Spleen (tissue), 13 donors: ENCODE data around the gene SEC61A1. TPM values are rescaled to one million over a fixed set of nuclear protein-coding genes. Genes with fewer than 3 reads are reported as not detected.

Experiments
- DNase-seq: peaks from one replicate; pipeline ENCODE4 v3.0.0-alpha.2; 2020
- H3K27ac ChIP-seq, 8 donors: fragments of 200-600 bp; sonication (generic) in 7 of 8; 1 replicate in 4 of 8; 2 replicates in 4 of 8; pipeline versions ENCODE4 v1.5.0 to v1.8.0; 2016 to 2021; ENCODE audit warnings: inconsistent platforms in 4 of 8, mild to moderate bottlenecking in 4 of 8, moderate library complexity in 1 of 8
- H3K27me3 ChIP-seq, 7 donors: fragments of 200-600 bp; sonication (generic) in 6 of 7; replicated peaks in 1 of 7; 1 replicate in 4 of 7; 2 replicates in 3 of 7; pipeline versions ENCODE4 v1.5.0 to v1.8.0; 2016 to 2021; ENCODE audit warnings: inconsistent platforms in 3 of 7, mild to moderate bottlenecking in 1 of 7
- H3K36me3 ChIP-seq, 6 donors: fragments of 200-600 bp; sonication (generic) in 5 of 6; 1 replicate in 4 of 6; 2 replicates in 2 of 6; pipeline versions ENCODE4 v1.5.0 to v1.8.0; 2016 to 2021; ENCODE audit warnings: inconsistent platforms in 2 of 6
- H3K4me1 ChIP-seq, 6 donors: fragments of 200-600 bp; sonication (generic) in 5 of 6; 1 replicate in 3 of 6; 2 replicates in 3 of 6; pipeline versions ENCODE4 v1.5.0 to v1.8.0; 2016 to 2021; ENCODE audit warnings: inconsistent platforms in 3 of 6
- H3K4me3 ChIP-seq, 8 donors: fragments of 200-600 bp; sonication (generic) in 7 of 8; 1 replicate in 4 of 8; 2 replicates in 4 of 8; pipeline versions ENCODE4 v1.5.0 to v1.8.0; 2016 to 2021; ENCODE audit warnings: inconsistent platforms in 4 of 8, mild to moderate bottlenecking in 4 of 8, moderate library complexity in 2 of 8
- H3K9me3 ChIP-seq, 8 donors: fragments of 200-600 bp; sonication (generic) in 7 of 8; 1 replicate in 4 of 8; 2 replicates in 4 of 8; pipeline versions ENCODE4 v1.5.0 to v1.8.0; 2016 to 2021; ENCODE audit warnings: inconsistent platforms in 4 of 8
- CTCF ChIP-seq, 11 experiments: fragments of 200-600 bp in 7 of 11; fragments of 450-650 bp in 4 of 11; sonication (generic) in 4 of 11; IDR thresholded peaks in 8 of 11; conservative IDR thresholded peaks in 3 of 11; 1 replicate in 7 of 11; 2 replicates in 4 of 11; pipeline versions ENCODE4 v1.4.0 to v1.8.0; 2016 to 2021; ENCODE audit warnings: antibody characterized with exemption in 11 of 11, inconsistent platforms in 4 of 11, mild to moderate bottlenecking in 1 of 11
- POLR2A ChIP-seq, 3 donors: fragments of 450-650 bp; IDR thresholded peaks; one replicate each; pipeline ENCODE4 v1.5.1; 2017; ENCODE audit warnings: antibody characterized with exemption in 3 of 3, mild to moderate bottlenecking in 1 of 3
- POLR2AphosphoS5 ChIP-seq, 3 donors: sonication (generic); formaldehyde crosslinking; IDR thresholded peaks; one replicate each; pipeline ENCODE4 v1.5.1; 2017; ENCODE audit warnings: antibody characterized with exemption in 3 of 3
- WGBS, 5 donors: extraction: QIAGEN DNeasy Blood & Tissue Kit in 3 of 5; methylation state at CpG; one replicate each; pipeline versions ENCODE4 v1.1.5 to v1.1.7; 2013 to 2018; 5-methylcytosine and 5-hydroxymethylcytosine counted together
- intact Hi-C: fragments of 100-400 bp; cut with DNase I; formaldehyde crosslinking; loops from one replicate; pipeline ENCODE4 v1.15.0; 2023; ENCODE audit warnings: low total_unique reads
- long read RNA-seq, 2 donors: transcript quantifications; one replicate each; lab custom pipeline, GENCODE V29; 2026
- polyA plus RNA-seq, 3 donors: library from polyadenylated mRNA; stranded (reverse); fragments of 200-250 nt; gene quantifications; one replicate each; pipeline ENCODE4 v1.2.1, GENCODE V29; 2013
- total RNA-seq, 7 donors: library from RNA; depleted of rRNA in 3 of 7; stranded (reverse); fragments of >200 nt in 3 of 7; fragmentation: NEBNext Ultra II Directional in 4 of 7; extraction: Animal tissue kit (Norgen Biotek cat#: 25700) in 4 of 7; gene quantifications; one replicate each; pipeline versions ENCODE4 v1.1.0 to v1.2.1, GENCODE V29; 2016 to 2021
- donor health status: healthy with polysubstance abuse.
- donor health status: DM: no; HTN: no; CAD: no; lungs with moderate emphysema.
- donor health status: DM: no; HTN: no; CAD: no.
- donor health status: Bipolar disorder and iron deficiency.
- donor health status: healthy.
- donor health status: DM: no; HTN: no; CAD: no.
- donor health status: DM: yes; HTN: yes; CAD: no.

Gene SEC61A1
- total RNA-seq: 100 to 1,000 TPM; 104 to 136 (median 122) TPM
- 10 to 100 TPM; 49.0 to 66.0 (median 51.2) TPM for polyA plus RNA-seq
- long read RNA-seq, donor 1, transcript SEC61A1-201 (12 exons, 3,635 nt): major isoform, 18 of 31 reads
- long read RNA-seq, donor 1, partial matches to known transcripts: 12 of 31 reads
- long read RNA-seq, donor 1, other reads (novel, unspliced or antisense): 0 of 31 reads
- long read RNA-seq, donor 2, transcript SEC61A1-201 (12 exons, 3,635 nt): major isoform, 22 of 30 reads
- long read RNA-seq, donor 2, partial matches to known transcripts: 8 of 30 reads
- long read RNA-seq, donor 2, other reads (novel, unspliced or antisense): 0 of 30 reads

DNA sequence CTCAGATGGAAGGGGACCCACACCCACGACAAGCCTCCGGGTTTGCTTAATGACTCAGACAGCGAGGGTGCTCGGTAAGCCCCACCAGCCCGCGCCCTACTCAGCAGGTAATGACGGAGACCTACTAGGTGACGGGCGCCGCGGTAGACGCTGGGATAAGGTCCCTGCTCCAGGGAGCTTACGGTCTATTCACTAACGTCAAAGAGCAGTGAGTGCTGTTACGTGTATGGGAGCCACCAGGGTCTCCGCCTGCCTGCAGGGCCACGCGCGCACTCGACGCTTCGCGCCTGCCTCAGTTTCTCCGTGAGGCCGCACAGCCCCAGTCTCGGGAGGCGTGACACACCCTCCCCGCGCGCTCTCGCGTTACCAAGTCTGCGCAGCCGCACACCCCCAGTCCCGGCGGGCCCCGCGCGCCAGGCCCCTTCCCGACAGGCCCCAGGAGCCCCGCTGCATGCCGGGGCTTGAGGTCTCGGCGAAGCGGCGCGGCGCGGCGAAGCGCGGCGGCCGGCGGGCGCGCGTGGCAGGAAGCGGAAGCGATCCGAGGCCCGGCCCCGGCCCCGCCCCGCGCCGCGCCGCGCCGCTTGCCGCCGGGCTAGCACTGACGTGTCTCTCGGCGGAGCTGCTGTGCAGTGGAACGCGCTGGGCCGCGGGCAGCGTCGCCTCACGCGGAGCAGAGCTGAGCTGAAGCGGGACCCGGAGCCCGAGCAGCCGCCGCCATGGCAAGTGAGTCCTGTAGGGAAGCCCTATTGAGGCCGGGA is at the start of gene SEC61A1:
Gene SEC61A1, plus strand, starts transcription at position 601 of the 758 bp plus-strand sequence. Its CDS starts 116 bp downstream, at position 717.
- WGBS, 5 donors: 0 to 1% (median 0%) methylated on average over 55 to 90 of the region's 90 CpGs
- H3K4me1 ChIP-seq: peaks cover 21 to 53% (median 42%) of the 10 kb centered on the region in 6 donors

DNA sequence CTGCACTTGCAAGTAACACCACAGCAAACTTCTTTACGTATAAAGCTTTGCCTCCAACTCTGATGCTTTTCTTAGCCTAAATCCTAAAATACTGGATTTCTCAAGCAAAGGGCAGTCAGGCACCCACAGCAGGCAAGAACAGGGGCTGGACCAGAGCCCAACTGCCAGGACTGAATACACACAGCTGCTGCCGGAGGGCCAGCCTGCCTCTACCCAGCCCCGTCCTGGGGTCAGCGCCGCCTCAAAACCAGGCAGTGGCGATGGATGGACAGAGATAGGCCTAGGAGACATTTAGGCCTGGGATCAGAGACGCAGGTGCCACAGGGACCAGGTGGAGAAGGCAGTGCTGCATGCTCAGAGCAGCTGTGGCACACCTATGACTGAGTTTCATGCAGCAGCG is 47.6 kb upstream of the SEC61A1 start:
- no peak for DNase-seq
- Histone ChIP-seq H3K4me3 (no peak overlapping the region), H3K4me1 (no peaks in the 10 kb centered on the region), H3K36me3 (no peaks in the 10 kb centered on the region), H3K27ac (no peak overlapping the region), H3K27me3 (peaks cover 0 to 49% (median 0%) of the 10 kb centered on the region in 7 donors), H3K9me3 (no peaks in the 10 kb centered on the region)
- intact Hi-C loops: no loop called here
- TF ChIP-seq CTCF (IDR thresholded peaks at IDR 0.05 in 8 of 11, conservative IDR thresholded peaks at IDR 0.05 in 3 of 11) (no peak), POLR2AphosphoS5 (IDR thresholded peaks at IDR 0.05) (no peak), POLR2A (IDR thresholded peaks at IDR 0.05) (no peak)
- WGBS, 5 donors: 82 to 92% (median 89%) methylated on average over 8 of the region's 8 CpGs

More for the DNA sequence above, at the start of gene SEC61A1:
- DNase-seq: peak; percentile 99
- Histone ChIP-seq H3K4me3 (peak within 1 kb of the TSS; percentile 79 to 98 (median 92)), H3K9me3 (no peaks in the 10 kb centered on the region), H3K36me3 (peaks cover 2 to 37% (median 18%) of the 10 kb centered on the region in 6 donors), H3K27me3 (no peaks in the 10 kb centered on the region), H3K27ac (peak within 1 kb of the TSS; percentile 87 to 98 (median 95))
- TF ChIP-seq POLR2A (IDR thresholded peaks at IDR 0.05) (peak in 2 of 3 donors; percentile 51 to 78), POLR2AphosphoS5 (IDR thresholded peaks at IDR 0.05) (peak; percentile 91 to 93 (median 93)), CTCF (IDR thresholded peaks at IDR 0.05 in 8 of 11, conservative IDR thresholded peaks at IDR 0.05 in 3 of 11) (peak in 3 of 11 experiments; percentile 22 to 33 (median 23))
- intact Hi-C loops: no loop called here

- no peak overlapping the region for H3K4me3 ChIP-seq
- TF ChIP-seq POLR2A (IDR thresholded peaks at IDR 0.05): no peak
- TF ChIP-seq CTCF (IDR thresholded peaks at IDR 0.05 in 8 of 11, conservative IDR thresholded peaks at IDR 0.05 in 3 of 11): no peak
- TF ChIP-seq POLR2AphosphoS5 (IDR thresholded peaks at IDR 0.05): no peak
- H3K9me3 ChIP-seq: no peaks in the 10 kb centered on the region
- no peak for DNase-seq
- peaks cover 0 to 54% (median 0%) of the 10 kb centered on the region in 7 donors for H3K27me3 ChIP-seq
- H3K4me1 ChIP-seq: peaks cover 0 to 5% (median 0%) of the 10 kb centered on the region in 6 donors
- intact Hi-C loops: no loop called here
- 48 to 60% (median 54%) methylated on average over 27 to 30 of the region's 30 CpGs for WGBS, 5 donors
- H3K27ac ChIP-seq: no peak overlapping the region
- H3K36me3 ChIP-seq: no peaks in the 10 kb centered on the region
Observed at GRCh38 chr3:128006061-128007032, 45.9 kb upstream of the SEC61A1 start.
